ENCODE measurements around the gene AGAP1.

DNA sequence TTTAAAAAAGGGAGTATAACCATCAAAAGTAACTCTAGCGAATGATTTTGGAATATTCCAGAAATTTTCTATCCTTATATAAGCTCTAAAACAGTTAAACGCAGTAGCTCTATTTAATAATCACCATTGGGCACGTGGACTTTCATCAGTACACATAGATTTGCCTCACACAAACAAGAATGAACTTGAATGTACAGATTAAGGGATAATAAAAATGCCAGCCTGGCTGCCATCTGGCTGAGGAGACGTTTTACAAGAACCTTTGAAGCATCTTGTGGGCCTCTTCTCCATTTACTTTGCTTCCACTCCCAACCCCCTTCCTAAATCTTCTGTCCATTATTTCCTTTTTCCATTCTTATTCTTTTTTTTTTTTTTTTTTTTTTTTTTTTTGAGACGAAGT is 47.2 kb downstream of the AGAP1 start:
- TF ChIP-seq, protein P1, sequence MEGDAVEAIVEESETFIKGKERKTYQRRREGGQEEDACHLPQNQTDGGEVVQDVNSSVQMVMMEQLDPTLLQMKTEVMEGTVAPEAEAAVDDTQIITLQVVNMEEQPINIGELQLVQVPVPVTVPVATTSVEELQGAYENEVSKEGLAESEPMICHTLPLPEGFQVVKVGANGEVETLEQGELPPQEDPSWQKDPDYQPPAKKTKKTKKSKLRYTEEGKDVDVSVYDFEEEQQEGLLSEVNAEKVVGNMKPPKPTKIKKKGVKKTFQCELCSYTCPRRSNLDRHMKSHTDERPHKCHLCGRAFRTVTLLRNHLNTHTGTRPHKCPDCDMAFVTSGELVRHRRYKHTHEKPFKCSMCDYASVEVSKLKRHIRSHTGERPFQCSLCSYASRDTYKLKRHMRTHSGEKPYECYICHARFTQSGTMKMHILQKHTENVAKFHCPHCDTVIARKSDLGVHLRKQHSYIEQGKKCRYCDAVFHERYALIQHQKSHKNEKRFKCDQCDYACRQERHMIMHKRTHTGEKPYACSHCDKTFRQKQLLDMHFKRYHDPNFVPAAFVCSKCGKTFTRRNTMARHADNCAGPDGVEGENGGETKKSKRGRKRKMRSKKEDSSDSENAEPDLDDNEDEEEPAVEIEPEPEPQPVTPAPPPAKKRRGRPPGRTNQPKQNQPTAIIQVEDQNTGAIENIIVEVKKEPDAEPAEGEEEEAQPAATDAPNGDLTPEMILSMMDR (IDR thresholded peaks at IDR 0.05) = no peak
- no peak for TF ChIP-seq POLR2A (IDR thresholded peaks at IDR 0.05)

All from uterus (tissue), 2 donors.